ENCODE measurements around the gene SLC27A5. TPM values are rescaled to one million over a fixed set of nuclear protein-coding genes. Genes with fewer than 3 reads are reported as not detected.
"Not testable (repeated sequence)": the region's sequence is repeated elsewhere in the genome, so short reads cannot be mapped to it uniquely, and the experiment has no call there.

Gene SLC27A5
- total RNA-seq, 1 donor from 2014 or later: 23.3 TPM

DNA sequence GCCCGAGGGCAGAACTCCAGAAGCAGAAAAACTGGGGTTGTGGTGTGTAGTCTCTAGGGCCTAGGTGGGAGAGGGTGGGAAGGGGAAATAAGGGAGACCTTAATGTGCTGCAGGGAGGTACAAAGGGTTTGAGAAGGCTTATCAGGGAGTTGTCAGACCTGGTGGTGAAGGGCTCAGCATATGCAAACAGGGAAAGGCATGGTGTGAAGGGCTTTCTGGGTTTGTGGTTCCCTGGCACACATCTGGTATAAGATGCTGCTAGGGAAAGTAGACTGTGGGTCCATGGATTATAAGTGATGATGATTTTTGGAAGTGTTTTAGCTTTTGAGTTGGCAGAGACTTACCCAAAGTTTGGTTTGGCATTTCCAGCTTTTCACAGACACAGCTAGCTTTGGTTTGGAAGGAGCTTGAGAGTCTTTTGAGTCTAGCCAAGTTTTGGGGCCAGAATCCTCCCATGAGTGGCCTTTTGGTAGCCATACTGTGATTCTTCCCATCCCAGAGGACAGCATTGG, 34.3 kb upstream of the SLC27A5 start:
- no peak for DNase-seq (ENCODE audit: low spot score)
- no peaks in the 10 kb centered on the region for H3K27me3 Mint-ChIP-seq (ENCODE audit: insufficient read depth)
- peak overlapping the region; percentile 79 for H3K27ac Mint-ChIP-seq
- H3K4me1 Mint-ChIP-seq (ENCODE audit: low read depth): peaks cover 23% of the 10 kb centered on the region
- intact Hi-C loops (cut with micrococcal nuclease): no loop called here
- H3K9me3 Mint-ChIP-seq: no peaks in the 10 kb centered on the region
- H3K36me3 Mint-ChIP-seq (ENCODE audit: low read depth): peaks cover 41% of the 10 kb centered on the region
- H3K4me3 Mint-ChIP-seq: peak overlapping the region; percentile 94

DNA sequence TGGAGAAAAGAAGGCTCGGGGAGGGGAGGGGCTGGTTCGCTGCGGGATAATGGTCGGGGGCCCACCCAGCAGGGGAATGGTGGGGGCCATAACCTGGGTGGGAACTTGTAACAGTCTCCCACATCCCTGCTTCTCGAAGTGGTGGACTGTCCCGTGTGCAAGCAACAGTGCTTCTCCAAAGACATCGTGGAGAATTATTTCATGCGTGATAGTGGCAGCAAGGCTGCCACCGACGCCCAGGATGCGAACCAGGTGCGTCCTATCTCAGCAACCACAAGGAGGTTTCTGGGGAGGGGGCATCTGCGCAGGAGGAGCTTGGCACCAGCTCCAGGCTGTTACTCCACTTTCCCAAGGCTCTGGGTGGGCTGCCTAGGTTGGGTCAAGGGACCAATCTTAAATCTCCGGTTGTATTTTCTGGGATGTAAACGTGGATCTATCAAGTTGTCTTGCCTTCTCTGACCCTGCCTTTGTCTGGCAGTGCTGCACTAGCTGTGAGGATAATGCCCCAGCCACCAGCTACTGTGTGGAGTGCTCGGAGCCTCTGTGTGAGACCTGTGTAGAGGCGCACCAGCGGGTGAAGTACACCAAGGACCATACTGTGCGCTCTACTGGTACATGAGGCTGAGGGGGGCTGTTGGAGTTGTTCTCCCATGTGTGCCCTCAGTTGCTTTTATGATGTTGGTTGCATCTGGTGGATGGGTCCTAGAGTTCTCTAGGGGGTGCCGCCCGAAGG, 33.7 kb upstream of the SLC27A5 start:
- Mint-ChIP-seq H3K27me3 (ENCODE audit: insufficient read depth) (no peaks in the 10 kb centered on the region), H3K27ac (peak overlapping the region; percentile 79)
- intact Hi-C loops (cut with micrococcal nuclease): loop anchor here (2.0 kb wide), 1 partner anchor 79 kb away; the partner anchor contains the start of gene ZNF324

DNA sequence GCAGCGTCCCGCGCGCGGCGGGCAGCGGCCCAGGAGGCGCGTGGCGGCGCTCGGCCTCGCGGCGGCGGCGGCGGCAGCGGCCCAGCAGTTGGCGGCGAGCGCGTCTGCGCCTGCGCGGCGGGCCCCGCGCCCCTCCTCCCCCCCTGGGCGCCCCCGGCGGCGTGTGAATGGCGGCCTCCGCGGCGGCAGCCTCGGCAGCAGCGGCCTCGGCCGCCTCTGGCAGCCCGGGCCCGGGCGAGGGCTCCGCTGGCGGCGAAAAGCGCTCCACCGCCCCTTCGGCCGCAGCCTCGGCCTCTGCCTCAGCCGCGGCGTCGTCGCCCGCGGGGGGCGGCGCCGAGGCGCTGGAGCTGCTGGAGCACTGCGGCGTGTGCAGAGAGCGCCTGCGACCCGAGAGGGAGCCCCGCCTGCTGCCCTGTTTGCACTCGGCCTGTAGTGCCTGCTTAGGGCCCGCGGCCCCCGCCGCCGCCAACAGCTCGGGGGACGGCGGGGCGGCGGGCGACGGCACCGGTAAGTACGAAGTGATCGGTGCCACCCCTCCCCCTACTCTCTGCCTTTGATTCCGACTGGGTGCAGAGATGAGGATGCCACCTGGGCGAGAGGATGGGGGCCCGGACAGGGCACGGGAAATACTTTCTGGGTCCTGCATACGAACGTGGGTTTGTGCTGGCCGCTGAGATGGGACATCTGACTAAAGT, 32.9 kb upstream of the SLC27A5 start:
- DNase-seq (ENCODE audit: low spot score): no peak
- Mint-ChIP-seq H3K4me3 (peak overlapping the region; percentile 94), H3K27ac (peak overlapping the region; percentile 79), H3K9me3 (no peaks in the 10 kb centered on the region), H3K36me3 (ENCODE audit: low read depth) (peaks cover 33% of the 10 kb centered on the region), H3K27me3 (ENCODE audit: insufficient read depth) (peaks cover 2% of the 10 kb centered on the region), H3K4me1 (ENCODE audit: low read depth) (peaks cover 23% of the 10 kb centered on the region)
- intact Hi-C loops (cut with micrococcal nuclease): loop anchor here (1.0 to 2.0 kb wide), 7 partner anchors 11 to 78 kb away; partner anchors contain the start of genes CHMP2A, MZF1, ZBTB45 and ZNF324

More for the DNA sequence above, 33.7 kb upstream of the SLC27A5 start:
- no peak for DNase-seq (ENCODE audit: low spot score)
- peaks cover 23% of the 10 kb centered on the region for H3K4me1 Mint-ChIP-seq (ENCODE audit: low read depth)
- peak overlapping the region; percentile 94 for H3K4me3 Mint-ChIP-seq
- H3K9me3 Mint-ChIP-seq: no peaks in the 10 kb centered on the region
- peaks cover 36% of the 10 kb centered on the region for H3K36me3 Mint-ChIP-seq (ENCODE audit: low read depth)

DNA sequence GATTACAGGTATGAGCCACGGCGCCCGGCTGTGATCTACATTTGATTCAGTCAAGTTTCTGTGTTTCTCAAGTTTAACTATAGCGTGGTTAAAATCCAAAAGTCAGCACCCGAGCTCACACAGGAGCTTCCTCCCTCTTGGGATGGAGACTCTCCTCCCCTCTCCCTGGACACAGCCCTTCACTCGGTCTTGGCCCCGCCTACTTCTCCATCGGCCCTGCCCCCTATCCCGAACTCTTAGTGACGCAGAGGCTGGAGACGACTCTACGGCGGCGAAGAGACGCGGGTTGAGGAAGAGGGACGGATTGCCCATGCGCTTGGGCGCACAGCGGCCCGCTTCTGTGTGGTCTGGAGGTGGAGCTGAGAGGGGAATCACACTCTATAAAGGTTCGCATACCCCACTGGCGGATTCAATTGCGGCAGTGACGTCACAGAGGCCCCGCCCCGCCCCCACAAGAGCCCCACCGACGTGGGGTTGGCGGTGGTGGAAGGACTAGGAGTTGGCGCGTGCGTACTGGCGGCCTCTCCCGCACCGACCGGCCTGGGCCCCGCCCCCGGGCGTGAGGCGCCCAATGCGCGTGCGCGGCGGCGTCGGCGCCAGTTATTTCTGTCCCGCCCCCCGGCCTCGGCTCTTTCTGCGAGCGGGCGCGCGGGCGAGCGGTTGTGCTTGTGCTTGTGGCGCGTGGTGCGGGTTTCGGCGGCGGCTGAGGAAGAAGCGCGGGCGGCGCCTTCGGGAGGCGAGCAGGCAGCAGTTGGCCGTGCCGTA, 32.2 kb upstream of the SLC27A5 start, which contains the start of gene TRIM28:
Gene TRIM28, plus strand, starts transcription at position 239 of the 765 bp plus-strand sequence. CDS start 694 bp downstream, outside the sequence.
- H3K4me3 Mint-ChIP-seq: peak within 1 kb of the TSS; percentile 94
- H3K9me3 Mint-ChIP-seq: no peaks in the 10 kb centered on the region
- intact Hi-C loops (cut with micrococcal nuclease): loop anchor here (1.0 to 2.0 kb wide), 7 partner anchors 11 to 77 kb away; partner anchors contain the start of genes CHMP2A, MZF1, ZBTB45 and ZNF324
- H3K27me3 Mint-ChIP-seq (ENCODE audit: insufficient read depth): peaks cover 6% of the 10 kb centered on the region
- DNase-seq (ENCODE audit: low spot score): peak; percentile 100
- H3K36me3 Mint-ChIP-seq (ENCODE audit: low read depth): peaks cover 29% of the 10 kb centered on the region
- peaks cover 23% of the 10 kb centered on the region for H3K4me1 Mint-ChIP-seq (ENCODE audit: low read depth)
- peak within 1 kb of the TSS; percentile 96 for H3K27ac Mint-ChIP-seq

DNA sequence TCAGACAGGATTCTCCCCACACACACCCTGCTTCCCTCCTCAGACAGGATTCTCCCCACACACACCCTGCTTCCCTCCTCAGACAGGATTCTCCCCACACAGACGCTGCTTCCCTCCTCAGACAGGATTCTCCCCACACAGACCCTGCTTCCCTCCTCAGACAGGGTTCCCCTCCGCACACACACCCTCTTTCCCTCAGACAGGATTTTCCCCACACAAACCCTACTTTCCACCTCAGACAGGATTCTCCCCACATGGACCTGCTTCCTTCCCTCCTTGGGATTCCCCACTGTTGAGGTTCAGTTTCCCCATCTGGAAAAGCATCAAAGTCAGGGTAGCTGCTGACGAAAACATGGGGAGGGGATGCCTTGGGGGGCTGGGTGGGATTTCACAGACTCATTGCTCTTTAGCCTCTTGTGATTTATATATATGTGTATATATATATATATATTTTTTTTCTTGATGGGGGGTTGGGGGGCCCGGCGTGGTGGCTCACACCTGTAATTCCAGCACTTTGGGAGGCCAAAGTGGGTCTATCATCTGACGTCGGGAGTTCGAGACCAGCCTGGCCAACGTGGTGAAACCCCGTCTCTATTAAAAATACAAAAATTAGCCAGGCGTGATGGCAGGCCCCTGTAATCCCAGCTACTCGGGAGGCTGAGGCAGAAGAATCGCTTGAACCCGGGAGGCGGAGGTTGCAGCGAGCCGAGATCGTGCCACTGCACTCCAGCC, 31.0 kb upstream of the SLC27A5 start:
- H3K9me3 Mint-ChIP-seq; DNase-seq (ENCODE audit: low spot score); H3K27me3 Mint-ChIP-seq (ENCODE audit: insufficient read depth); H3K4me3 Mint-ChIP-seq; intact Hi-C loops (cut with micrococcal nuclease): not testable (repeated sequence)
- Mint-ChIP-seq H3K4me1 (ENCODE audit: low read depth) (peaks cover 28% of the 10 kb centered on the region), H3K36me3 (ENCODE audit: low read depth) (peaks cover 23% of the 10 kb centered on the region), H3K27ac (peak overlapping the region; percentile 20)

DNA sequence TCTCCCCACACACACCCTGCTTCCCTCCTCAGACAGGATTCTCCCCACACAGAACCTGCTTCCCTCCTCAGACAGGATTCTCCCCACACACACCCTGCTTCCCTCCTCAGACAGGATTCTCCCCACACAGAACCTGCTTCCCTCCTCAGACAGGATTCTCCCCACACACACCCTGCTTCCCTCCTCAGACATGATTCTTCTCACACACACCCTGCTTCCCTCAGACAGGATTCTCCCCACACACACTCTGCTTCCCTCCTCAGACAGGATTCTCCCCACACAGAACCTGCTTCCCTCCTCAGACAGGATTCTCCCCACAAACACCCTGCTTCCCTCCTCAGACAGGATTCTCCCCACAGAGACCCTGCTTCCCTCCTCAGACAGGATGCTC, 27.4 kb upstream of the SLC27A5 start:
- H3K27ac Mint-ChIP-seq; H3K36me3 Mint-ChIP-seq (ENCODE audit: low read depth); H3K27me3 Mint-ChIP-seq (ENCODE audit: insufficient read depth); intact Hi-C loops (cut with micrococcal nuclease); H3K9me3 Mint-ChIP-seq; DNase-seq (ENCODE audit: low spot score): not testable (repeated sequence)
- H3K4me1 Mint-ChIP-seq (ENCODE audit: low read depth): peaks cover 11% of the 10 kb centered on the region
- H3K4me3 Mint-ChIP-seq: peak overlapping the region; percentile 37

DNA sequence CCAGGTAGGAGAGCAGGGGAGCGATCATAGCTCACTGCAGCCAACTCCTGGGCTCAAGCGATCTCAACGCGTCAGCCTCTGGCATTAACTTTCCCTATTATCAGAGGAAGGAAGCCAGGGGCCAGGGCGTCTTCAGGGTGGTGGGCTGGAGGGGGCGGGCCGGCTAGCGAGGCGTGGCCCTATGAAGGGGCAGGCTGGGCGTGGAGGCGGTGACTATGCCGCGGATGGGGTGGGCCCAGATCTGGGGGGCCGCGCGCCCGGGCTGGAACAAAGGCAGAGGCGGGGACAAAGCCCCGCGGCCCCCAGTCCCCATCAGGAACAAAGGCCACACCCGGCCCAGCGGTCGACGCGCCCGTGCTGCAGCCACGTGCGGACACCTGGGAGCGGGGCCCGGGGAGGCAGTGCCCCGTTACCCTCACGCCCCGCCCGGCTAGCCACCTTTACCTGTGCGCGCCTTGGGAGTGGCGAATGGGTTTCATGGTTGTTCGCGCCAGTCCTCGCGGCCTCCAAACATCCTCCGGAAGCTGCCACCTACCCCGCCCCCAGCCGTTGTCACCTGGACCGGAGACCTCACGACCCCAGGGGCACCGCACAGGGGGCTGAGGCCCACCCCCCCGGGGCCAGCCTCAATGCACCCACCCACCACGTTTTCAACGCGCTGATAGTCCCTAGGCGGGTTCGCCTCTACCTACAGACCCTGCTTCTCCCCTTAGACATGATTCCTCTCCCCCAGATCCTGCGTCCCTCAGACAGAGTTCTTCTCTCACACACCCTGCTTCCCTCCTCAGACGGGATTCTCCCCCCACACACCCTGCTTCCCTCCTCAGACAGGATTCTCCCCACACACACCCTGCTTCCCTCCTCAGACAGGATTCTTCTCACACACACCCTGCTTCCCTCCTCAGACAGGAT, 26.7 kb upstream of the SLC27A5 start:
- no peak for DNase-seq (ENCODE audit: low spot score)
- H3K9me3 Mint-ChIP-seq: no peaks in the 10 kb centered on the region
- H3K36me3 Mint-ChIP-seq (ENCODE audit: low read depth): no peaks in the 10 kb centered on the region
- intact Hi-C loops (cut with micrococcal nuclease): loop anchor here (1.0 kb wide), 1 partner anchor 18 kb away; no protein-coding TSS in a partner anchor
- H3K27ac Mint-ChIP-seq: peak overlapping the region; percentile 73
- H3K4me3 Mint-ChIP-seq: peak overlapping the region; percentile 69
- H3K27me3 Mint-ChIP-seq (ENCODE audit: insufficient read depth): peaks cover 8% of the 10 kb centered on the region
- peaks cover 6% of the 10 kb centered on the region for H3K4me1 Mint-ChIP-seq (ENCODE audit: low read depth)

DNA sequence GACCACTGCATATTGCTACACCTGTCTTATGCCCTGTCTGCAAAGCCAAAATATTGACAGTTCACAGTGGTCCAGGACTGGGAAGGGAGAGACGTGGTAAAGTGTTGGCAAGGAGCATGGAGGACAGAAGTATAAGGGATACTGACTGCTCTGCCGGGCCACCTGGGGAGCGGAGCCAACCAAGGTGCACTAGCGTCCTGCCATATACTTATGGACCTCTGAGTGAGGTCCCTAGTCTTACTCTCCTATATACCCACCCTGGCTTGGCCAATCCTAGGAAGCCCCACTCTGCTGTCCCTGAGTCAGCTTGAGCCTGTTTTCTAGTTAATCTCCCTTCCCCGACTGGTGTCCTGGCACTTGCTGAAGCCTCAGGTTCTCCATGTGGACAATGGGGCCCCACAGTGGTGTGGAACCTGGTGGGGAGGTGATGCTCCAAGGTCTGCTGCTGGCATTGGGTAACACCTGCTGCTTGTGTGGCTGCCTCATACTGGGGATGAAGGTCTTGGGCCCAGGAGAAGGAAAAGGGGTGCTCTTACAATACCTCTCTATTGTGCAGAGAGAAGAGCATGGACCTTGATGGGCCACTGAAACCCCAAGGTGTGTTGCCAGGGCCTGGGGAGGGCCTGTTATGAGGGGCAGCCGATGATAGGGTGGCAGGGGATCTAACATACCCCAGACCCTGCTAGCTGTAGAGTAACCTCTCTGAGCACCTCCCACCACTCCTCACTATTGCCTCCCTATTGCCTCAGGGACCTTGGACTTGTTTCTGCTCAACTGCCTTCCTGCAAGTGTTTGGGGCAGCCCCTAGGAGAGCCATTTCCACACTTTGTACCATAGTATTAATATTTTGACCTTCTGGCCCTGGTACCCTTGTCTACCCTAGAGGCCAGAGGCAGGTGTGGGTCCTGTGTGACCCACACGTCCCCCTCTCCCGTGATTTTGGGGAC, 25.3 kb upstream of the SLC27A5 start:
- Mint-ChIP-seq H3K9me3 (no peaks in the 10 kb centered on the region), H3K4me3 (peak overlapping the region; percentile 30), H3K27me3 (ENCODE audit: insufficient read depth) (peaks cover 10% of the 10 kb centered on the region), H3K27ac (peak overlapping the region; percentile 63), H3K4me1 (ENCODE audit: low read depth) (peaks cover 5% of the 10 kb centered on the region), H3K36me3 (ENCODE audit: low read depth) (no peaks in the 10 kb centered on the region)
- DNase-seq (ENCODE audit: low spot score): no peak
- intact Hi-C loops (cut with micrococcal nuclease): no loop called here

DNA sequence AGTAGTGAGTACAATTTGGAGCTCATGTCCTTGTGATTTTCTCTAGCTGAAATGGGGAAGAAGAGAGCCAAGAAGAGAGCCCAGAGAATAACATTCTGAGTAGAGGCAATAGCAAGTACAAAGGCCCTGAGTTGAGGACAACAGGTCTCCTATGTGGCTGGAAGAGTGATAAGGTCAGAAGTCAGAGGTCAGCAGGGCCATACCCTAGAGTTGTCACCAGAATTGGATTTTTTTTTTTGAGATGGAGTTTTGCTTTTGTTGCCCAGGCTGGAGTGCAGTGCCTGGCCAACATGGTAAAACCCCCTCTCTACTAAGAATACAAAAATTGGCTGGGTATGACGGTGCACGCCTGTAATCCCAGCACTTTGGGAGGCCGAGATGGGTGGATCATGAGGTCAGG, 24.1 kb upstream of the SLC27A5 start:
- no peak for DNase-seq (ENCODE audit: low spot score)
- Mint-ChIP-seq H3K27ac (no peak overlapping the region), H3K9me3 (no peaks in the 10 kb centered on the region), H3K4me3 (no peak overlapping the region), H3K4me1 (ENCODE audit: low read depth) (peaks cover 5% of the 10 kb centered on the region), H3K27me3 (ENCODE audit: insufficient read depth) (peaks cover 13% of the 10 kb centered on the region), H3K36me3 (ENCODE audit: low read depth) (no peaks in the 10 kb centered on the region)
- intact Hi-C loops (cut with micrococcal nuclease): no loop called here

DNA sequence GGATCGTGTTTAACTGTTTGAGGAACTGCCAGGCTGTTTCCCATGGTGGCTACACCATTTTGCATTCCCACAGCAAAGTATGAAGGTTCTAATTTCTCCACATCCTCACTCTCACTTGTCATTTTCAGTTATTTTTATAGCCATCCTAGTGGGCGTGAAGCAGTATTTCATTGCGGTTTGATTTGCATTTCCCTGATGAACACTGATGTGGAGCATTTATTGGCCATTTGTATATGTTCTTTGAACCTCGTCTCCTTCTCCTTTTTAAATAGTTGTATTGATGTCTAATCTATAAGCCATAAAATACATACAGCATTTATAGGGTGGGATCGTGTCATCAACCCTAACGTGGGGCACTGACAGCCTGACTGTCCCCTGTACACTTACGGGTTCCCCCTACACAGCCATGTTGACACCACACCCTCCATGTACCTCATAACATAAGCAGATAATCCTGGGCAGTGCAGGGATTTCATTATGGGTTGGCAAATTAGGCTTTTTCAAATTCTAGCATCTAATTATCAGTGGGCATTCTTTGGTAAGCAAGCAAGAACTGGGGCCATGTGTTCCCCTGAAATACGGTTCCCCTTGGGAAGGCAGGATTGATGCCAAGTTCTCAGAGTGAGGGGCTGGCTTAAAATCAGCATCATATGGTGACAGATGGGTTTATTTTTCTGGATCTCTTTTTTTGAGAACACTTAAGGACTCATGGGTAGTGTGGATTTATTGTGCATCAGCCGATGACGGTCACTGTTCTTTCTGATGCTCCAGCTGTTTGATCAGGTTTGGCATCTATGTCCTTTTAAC, 19.4 kb upstream of the SLC27A5 start:
- Mint-ChIP-seq H3K27ac (no peak overlapping the region), H3K4me3 (no peak overlapping the region), H3K4me1 (ENCODE audit: low read depth) (no peaks in the 10 kb centered on the region), H3K27me3 (ENCODE audit: insufficient read depth) (peaks cover 8% of the 10 kb centered on the region), H3K36me3 (ENCODE audit: low read depth) (no peaks in the 10 kb centered on the region), H3K9me3 (no peaks in the 10 kb centered on the region)
- no peak for DNase-seq (ENCODE audit: low spot score)
- intact Hi-C loops (cut with micrococcal nuclease): no loop called here
